Subcutaneous adipose tissue (tissue), 4 donors: ENCODE data around the gene UBAP2L. TPM values are rescaled to one million over a fixed set of nuclear protein-coding genes. Genes with fewer than 3 reads are reported as not detected.

ENCODE experiments used
- CTCF ChIP-seq: fragments of 450-650 bp; IDR thresholded peaks from one replicate; pipeline ENCODE4 v1.5.1; 2016; ENCODE audit warnings: low read depth, mild to moderate bottlenecking, control low read depth, antibody characterized with exemption, moderate library complexity
- total RNA-seq, 4 donors: library from RNA; depleted of rRNA; stranded (reverse); fragments of >200 nt; gene quantifications; one replicate each; pipeline ENCODE4 v1.1.0, GENCODE V29; 2016

UBAP2L gene
- total RNA-seq, 4 donors from 2014 or later: 58.8 to 75.7 (median 64.7) TPM

GRCh38 chr1:154237880-154238506 lies 17.2 kb downstream of the UBAP2L start:
- TF ChIP-seq CTCF: no peak

- no peak for TF ChIP-seq CTCF
Measured at GRCh38 chr1:154239491-154239890, 18.7 kb downstream of the UBAP2L start.

- TF ChIP-seq CTCF: no peak
Measured at GRCh38 chr1:154240294-154240833, 19.6 kb downstream of the UBAP2L start.

- TF ChIP-seq CTCF: no peak
Measured at GRCh38 chr1:154241703-154242351, 21.1 kb downstream of the UBAP2L start.

GRCh38 chr1:154253671-154254070 lies 32.9 kb downstream of the UBAP2L start:
- TF ChIP-seq CTCF: no peak

- no peak for TF ChIP-seq CTCF
Measured at GRCh38 chr1:154256686-154257085, 35.9 kb downstream of the UBAP2L start.

GRCh38 chr1:154258784-154259183 lies 38.0 kb downstream of the UBAP2L start:
- no peak for TF ChIP-seq CTCF
